ENCODE data around the gene ABTB1. TPM values are rescaled to one million over a fixed set of nuclear protein-coding genes. Genes with fewer than 3 reads are reported as not detected.
A peak's percentile ranks its signal among the peaks of the same experiment; 100 is the strongest.

Gene ABTB1
- polyA plus RNA-seq, 1 donor = 17.0 TPM

DNA sequence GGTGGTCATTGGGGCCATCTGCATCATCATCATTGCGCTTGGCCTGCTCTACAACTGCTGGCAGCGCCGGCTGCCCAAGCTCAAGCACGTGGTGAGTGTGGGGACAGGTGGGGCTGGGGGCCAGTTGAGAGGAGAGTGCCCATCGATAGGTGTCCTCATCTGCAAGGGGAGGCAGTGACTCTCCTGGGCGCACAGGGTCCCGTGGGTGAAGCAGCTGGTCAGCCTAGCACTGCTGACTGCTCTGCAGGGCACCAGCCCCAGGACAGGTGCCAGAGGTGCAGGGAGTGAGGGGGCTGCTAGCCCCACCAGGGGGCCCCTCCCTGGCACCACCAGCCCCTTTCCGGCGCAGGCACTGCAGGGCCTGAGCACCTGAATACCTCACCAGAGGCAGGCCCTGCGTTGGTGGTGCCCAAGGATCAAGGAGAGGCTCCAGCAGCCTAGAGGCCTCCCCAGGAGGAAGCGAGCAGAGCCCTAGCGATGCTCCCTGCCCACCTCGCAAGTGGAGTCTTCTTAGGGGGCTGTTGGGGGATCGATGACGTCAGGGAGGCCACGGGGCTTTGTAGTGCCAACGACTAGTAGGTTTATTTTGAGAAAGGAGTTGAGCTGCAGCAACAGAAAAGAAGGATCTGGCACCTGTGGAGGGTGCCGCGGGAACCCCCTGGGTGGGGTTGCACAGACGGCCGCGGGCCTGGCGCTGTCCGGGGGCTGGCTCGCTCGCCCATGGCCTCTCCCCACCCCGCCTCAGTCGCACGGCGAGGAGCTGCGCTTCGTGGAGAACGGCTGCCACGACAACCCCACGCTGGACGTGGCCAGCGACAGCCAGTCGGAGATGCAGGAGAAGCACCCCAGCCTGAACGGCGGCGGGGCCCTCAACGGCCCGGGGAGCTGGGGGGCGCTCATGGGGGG lies 976 bp upstream of the ABTB1 start:
- H3K36me3 ChIP-seq (ENCODE audit: control insufficient read depth, insufficient read depth, low read length) = peaks cover 3% of the 10 kb centered on the region
- WGBS (ENCODE audit: insufficient coverage, low lambda C conversion rate) = no CpG with 5 or more reads among the region's 44 CpGs
- peaks cover 14% of the 10 kb centered on the region for H3K4me1 ChIP-seq (ENCODE audit: control insufficient read depth, insufficient read depth, low read length)
- no peaks in the 10 kb centered on the region for H3K27me3 ChIP-seq (ENCODE audit: control insufficient read depth, insufficient read depth, low read length)
- no peaks in the 10 kb centered on the region for H3K9me3 ChIP-seq (ENCODE audit: control insufficient read depth, low read depth, low read length)
- H3K4me3 ChIP-seq (ENCODE audit: low read length) = peak overlapping the region; percentile 59
- no peak overlapping the region for H3K27ac ChIP-seq (ENCODE audit: low read length)
- DNase-seq = peak in 1 of 2 donors; percentile 34

GRCh38 chr3:127673191-127674100 lies 694 bp downstream of the ABTB1 start:
- peak; percentile 48 to 63 for DNase-seq
- Histone ChIP-seq H3K4me3 (ENCODE audit: low read length) (peak overlapping the region; percentile 67), H3K4me1 (ENCODE audit: control insufficient read depth, insufficient read depth, low read length) (peaks cover 15% of the 10 kb centered on the region), H3K9me3 (ENCODE audit: control insufficient read depth, low read depth, low read length) (no peaks in the 10 kb centered on the region), H3K27ac (ENCODE audit: low read length) (no peak overlapping the region), H3K36me3 (ENCODE audit: control insufficient read depth, insufficient read depth, low read length) (peaks cover 11% of the 10 kb centered on the region), H3K27me3 (ENCODE audit: control insufficient read depth, insufficient read depth, low read length) (no peaks in the 10 kb centered on the region)
- no CpG with 5 or more reads among the region's 51 CpGs for WGBS (ENCODE audit: insufficient coverage, low lambda C conversion rate)

DNA sequence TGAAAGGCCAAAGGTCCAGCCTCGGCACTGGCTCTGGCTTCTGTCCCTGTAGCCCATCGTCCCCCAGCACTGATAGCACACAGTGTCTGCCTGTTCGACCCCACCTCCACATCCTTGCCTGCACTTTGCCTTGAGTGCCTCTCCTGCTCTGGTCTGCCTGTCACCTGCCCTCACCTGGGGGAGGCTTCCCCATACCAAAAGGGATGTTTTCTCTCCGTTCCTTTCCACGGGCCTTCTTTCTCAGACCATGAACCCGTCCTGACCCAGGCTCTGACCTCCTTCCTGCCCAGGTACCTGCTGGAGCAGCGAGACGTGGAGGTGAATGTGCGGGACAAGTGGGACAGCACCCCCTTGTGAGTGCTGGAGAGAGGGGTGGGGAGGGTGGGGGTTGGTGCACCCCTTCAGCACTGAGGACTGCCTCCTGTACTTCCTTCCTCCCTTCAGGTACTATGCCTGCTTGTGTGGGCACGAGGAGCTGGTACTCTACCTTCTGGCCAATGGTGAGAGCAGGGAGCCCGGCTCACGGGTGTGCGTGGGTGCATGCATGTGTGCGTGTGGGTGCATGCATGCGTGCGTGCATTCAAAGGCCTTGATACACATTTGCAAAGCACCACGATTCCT lies 1.5 kb downstream of the ABTB1 start:
- DNase-seq = no peak
- Histone ChIP-seq H3K4me1 (ENCODE audit: control insufficient read depth, insufficient read depth, low read length) (peaks cover 15% of the 10 kb centered on the region), H3K9me3 (ENCODE audit: control insufficient read depth, low read depth, low read length) (no peaks in the 10 kb centered on the region), H3K36me3 (ENCODE audit: control insufficient read depth, insufficient read depth, low read length) (peaks cover 11% of the 10 kb centered on the region), H3K4me3 (ENCODE audit: low read length) (no peak overlapping the region), H3K27me3 (ENCODE audit: control insufficient read depth, insufficient read depth, low read length) (no peaks in the 10 kb centered on the region), H3K27ac (ENCODE audit: low read length) (no peak overlapping the region)
- WGBS (ENCODE audit: insufficient coverage, low lambda C conversion rate) = no CpG with 5 or more reads among the region's 17 CpGs

DNA sequence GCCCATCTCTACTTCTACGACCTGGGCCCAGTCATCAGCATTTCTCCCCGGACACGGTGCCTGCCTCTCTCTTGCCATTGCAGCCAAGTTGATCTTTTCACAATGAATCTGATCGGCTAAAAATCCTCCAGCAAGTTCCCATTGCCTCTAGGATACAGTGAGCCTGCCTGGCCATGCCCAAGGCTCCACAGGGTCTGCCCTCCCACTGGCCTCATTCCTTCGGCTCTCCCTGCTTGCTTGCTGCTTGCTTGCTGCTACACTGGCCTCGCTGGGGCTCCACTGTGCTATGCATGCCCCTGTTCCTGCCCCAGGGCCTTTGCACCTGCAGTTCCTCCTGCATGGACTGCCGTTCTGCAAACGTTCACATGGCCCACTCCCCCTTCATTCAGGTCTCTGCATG lies 2.0 kb downstream of the ABTB1 start:
- Histone ChIP-seq H3K4me3 (ENCODE audit: low read length) (no peak overlapping the region), H3K9me3 (ENCODE audit: control insufficient read depth, low read depth, low read length) (no peaks in the 10 kb centered on the region), H3K27ac (ENCODE audit: low read length) (no peak overlapping the region), H3K27me3 (ENCODE audit: control insufficient read depth, insufficient read depth, low read length) (no peaks in the 10 kb centered on the region), H3K36me3 (ENCODE audit: control insufficient read depth, insufficient read depth, low read length) (peaks cover 11% of the 10 kb centered on the region), H3K4me1 (ENCODE audit: control insufficient read depth, insufficient read depth, low read length) (peaks cover 15% of the 10 kb centered on the region)
- WGBS (ENCODE audit: insufficient coverage, low lambda C conversion rate) = 100% methylated on average over 3 of the region's 8 CpGs
- DNase-seq = no peak

DNA sequence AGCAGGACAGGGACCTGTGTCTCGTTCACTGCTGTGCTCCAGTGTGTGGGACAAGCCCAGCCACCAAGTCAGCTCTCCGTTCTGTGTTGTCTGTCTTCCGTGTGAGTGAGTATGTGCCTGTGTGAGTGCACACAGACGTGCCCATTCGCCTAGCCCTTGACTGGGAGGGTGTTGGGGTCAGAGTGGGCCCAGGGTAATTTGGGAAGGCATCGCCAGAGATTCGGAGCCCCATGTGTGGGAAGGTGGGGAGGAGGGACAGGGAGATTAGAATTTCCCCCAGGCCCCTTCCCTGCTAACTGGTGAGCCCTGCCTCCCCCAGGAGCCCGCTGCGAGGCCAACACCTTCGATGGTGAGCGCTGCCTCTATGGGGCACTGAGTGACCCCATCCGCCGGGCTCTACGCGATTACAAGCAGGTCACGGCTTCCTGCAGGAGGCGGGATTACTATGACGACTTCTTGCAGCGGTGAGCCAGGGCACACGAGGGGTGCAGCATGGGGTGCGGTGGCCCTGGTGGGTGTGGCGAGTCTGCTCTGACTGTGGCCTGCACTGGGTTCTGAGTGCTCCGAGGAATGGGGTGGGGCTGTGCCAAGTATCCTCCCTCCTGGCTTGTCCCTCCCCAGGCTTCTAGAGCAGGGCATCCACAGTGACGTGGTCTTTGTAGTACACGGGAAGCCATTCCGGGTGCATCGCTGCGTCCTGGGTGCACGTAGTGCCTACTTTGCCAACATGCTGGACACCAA lies 3.1 kb downstream of the ABTB1 start:
- no CpG with 5 or more reads among the region's 29 CpGs for WGBS (ENCODE audit: insufficient coverage, low lambda C conversion rate)
- no peaks in the 10 kb centered on the region for H3K27me3 ChIP-seq (ENCODE audit: control insufficient read depth, insufficient read depth, low read length)
- H3K4me1 ChIP-seq (ENCODE audit: control insufficient read depth, insufficient read depth, low read length) = peaks cover 15% of the 10 kb centered on the region
- no peaks in the 10 kb centered on the region for H3K9me3 ChIP-seq (ENCODE audit: control insufficient read depth, low read depth, low read length)
- no peak for DNase-seq
- no peak overlapping the region for H3K4me3 ChIP-seq (ENCODE audit: low read length)
- H3K27ac ChIP-seq (ENCODE audit: low read length) = no peak overlapping the region
- peaks cover 11% of the 10 kb centered on the region for H3K36me3 ChIP-seq (ENCODE audit: control insufficient read depth, insufficient read depth, low read length)

DNA sequence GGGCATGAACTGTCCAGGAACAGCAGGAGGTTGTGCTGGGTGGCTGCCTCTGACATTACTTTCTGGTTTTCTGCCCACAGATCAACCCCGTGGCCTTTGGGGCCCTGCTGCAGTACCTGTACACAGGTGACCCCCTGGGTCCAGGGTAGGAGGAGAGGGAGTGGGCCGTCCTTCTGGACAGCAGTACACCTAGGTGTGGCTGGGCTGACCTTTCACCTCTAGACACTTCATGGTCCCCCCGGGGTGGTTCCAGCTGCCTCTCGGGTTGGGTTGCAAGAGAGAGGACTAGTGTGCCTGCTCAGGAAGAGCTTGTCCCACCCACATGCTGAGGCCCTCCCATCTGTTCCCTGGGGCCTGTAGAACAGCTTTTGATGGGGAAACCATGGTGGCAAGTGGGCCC lies 3.7 kb downstream of the ABTB1 start:
- H3K4me3 ChIP-seq (ENCODE audit: low read length) = no peak overlapping the region
- no peak for DNase-seq
- H3K36me3 ChIP-seq (ENCODE audit: control insufficient read depth, insufficient read depth, low read length) = peaks cover 11% of the 10 kb centered on the region
- no peaks in the 10 kb centered on the region for H3K9me3 ChIP-seq (ENCODE audit: control insufficient read depth, low read depth, low read length)
- no peaks in the 10 kb centered on the region for H3K27me3 ChIP-seq (ENCODE audit: control insufficient read depth, insufficient read depth, low read length)
- H3K4me1 ChIP-seq (ENCODE audit: control insufficient read depth, insufficient read depth, low read length) = peaks cover 15% of the 10 kb centered on the region
- no peak overlapping the region for H3K27ac ChIP-seq (ENCODE audit: low read length)
- no CpG with 5 or more reads among the region's 4 CpGs for WGBS (ENCODE audit: insufficient coverage, low lambda C conversion rate)

- peaks cover 13% of the 10 kb centered on the region for H3K4me1 ChIP-seq (ENCODE audit: control insufficient read depth, insufficient read depth, low read length)
- no peak overlapping the region for H3K27ac ChIP-seq (ENCODE audit: low read length)
- H3K4me3 ChIP-seq (ENCODE audit: low read length) = no peak overlapping the region
- WGBS (ENCODE audit: insufficient coverage, low lambda C conversion rate) = no CpG with 5 or more reads among the region's 21 CpGs
- peaks cover 11% of the 10 kb centered on the region for H3K36me3 ChIP-seq (ENCODE audit: control insufficient read depth, insufficient read depth, low read length)
- no peaks in the 10 kb centered on the region for H3K9me3 ChIP-seq (ENCODE audit: control insufficient read depth, low read depth, low read length)
- H3K27me3 ChIP-seq (ENCODE audit: control insufficient read depth, insufficient read depth, low read length) = no peaks in the 10 kb centered on the region
- DNase-seq = no peak
These were observed 4.2 kb downstream of the ABTB1 start for GRCh38 chr3:127676921-127677351.

DNA sequence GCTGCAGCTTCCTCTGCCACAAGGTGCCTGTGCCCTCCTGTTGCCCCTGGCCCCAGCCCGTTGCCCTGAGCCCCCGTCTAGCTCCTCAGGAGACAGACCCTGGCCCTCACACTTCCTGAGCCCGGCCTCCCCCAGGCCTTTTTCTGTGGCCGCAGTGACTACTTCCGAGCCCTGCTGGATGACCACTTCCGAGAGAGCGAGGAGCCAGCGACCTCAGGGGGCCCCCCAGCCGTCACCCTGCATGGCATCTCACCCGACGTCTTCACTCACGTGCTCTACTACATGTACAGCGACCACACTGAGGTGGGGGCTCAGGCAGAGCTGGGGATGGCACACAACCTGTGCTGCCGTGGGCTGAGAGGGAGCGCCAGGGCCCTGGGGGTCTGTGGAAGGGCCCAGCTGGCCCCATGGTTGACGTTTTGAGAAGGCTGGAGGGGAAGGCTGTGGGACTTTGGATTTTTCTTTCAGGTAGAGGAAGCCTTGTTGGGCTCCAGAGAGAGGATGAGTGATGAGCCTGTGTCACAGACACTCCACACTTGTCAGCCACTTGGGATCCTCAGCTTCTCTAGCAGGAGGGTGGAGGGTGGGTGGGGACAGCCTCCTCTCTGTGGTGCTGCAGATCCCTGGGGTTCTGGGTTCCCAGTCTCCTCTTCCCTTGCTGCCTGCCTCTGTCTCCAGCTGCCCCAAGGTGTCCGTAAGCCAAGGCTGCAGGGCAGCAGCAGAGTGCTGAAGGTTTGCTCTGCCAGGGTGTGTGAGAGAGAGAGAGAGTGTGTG lies 5.0 kb downstream of the ABTB1 start:
- H3K36me3 ChIP-seq (ENCODE audit: control insufficient read depth, insufficient read depth, low read length) = peaks cover 11% of the 10 kb centered on the region
- no peak for DNase-seq
- no peak overlapping the region for H3K27ac ChIP-seq (ENCODE audit: low read length)
- peaks cover 10% of the 10 kb centered on the region for H3K4me1 ChIP-seq (ENCODE audit: control insufficient read depth, insufficient read depth, low read length)
- no peaks in the 10 kb centered on the region for H3K9me3 ChIP-seq (ENCODE audit: control insufficient read depth, low read depth, low read length)
- WGBS (ENCODE audit: insufficient coverage, low lambda C conversion rate) = no CpG with 5 or more reads among the region's 17 CpGs
- H3K4me3 ChIP-seq (ENCODE audit: low read length) = no peak overlapping the region
- H3K27me3 ChIP-seq (ENCODE audit: control insufficient read depth, insufficient read depth, low read length) = no peaks in the 10 kb centered on the region

DNA sequence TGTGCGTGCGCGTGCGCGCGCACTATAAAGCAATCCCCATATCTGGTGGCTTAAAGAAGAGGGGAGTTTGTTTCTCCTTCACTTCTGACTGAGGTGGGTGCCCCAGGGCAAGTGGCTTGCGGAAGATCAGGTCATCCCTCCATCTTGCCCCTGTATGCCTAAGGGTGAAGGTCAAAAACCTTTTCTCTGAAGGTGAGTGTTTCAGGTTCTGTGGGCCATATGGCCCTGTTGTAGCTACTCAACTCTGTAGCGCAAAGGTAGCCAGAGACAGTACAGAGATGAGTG lies 5.5 kb downstream of the ABTB1 start:
- no peak overlapping the region for H3K4me3 ChIP-seq (ENCODE audit: low read length)
- H3K4me1 ChIP-seq (ENCODE audit: control insufficient read depth, insufficient read depth, low read length) = peaks cover 10% of the 10 kb centered on the region
- no CpG with 5 or more reads among the region's 8 CpGs for WGBS (ENCODE audit: insufficient coverage, low lambda C conversion rate)
- no peaks in the 10 kb centered on the region for H3K27me3 ChIP-seq (ENCODE audit: control insufficient read depth, insufficient read depth, low read length)
- no peak for DNase-seq
- H3K9me3 ChIP-seq (ENCODE audit: control insufficient read depth, low read depth, low read length) = no peaks in the 10 kb centered on the region
- H3K36me3 ChIP-seq (ENCODE audit: control insufficient read depth, insufficient read depth, low read length) = peaks cover 11% of the 10 kb centered on the region
- no peak overlapping the region for H3K27ac ChIP-seq (ENCODE audit: low read length)

Data from large intestine (tissue), 3 donors.